Measurements from ENCODE around the gene INHBE.

The INHBE gene

DNA sequence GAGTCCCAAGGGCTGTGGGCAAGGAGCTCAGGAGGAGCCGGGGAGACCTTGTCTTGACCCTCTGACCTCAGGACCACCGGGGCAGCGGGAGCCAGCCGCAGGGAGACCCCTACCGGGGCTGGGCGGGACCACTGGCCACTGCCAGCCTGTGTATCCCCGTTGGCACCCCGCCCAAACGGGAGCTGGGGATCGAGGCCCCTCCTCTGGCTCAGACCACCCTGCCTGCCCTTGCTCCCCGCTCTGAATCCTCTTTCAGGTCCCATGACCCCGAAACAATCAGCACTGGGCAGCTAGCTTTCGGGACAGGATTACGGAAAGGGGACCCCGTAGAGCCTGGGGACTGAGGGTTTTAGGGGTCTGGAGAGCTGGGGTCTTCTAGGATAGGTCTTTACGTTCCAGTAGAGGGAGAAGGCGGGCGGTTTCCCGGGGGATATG is 5.8 kb downstream of the INHBE start:
- no peak for DNase-seq (ENCODE audit: low read depth, low spot score)

DNA sequence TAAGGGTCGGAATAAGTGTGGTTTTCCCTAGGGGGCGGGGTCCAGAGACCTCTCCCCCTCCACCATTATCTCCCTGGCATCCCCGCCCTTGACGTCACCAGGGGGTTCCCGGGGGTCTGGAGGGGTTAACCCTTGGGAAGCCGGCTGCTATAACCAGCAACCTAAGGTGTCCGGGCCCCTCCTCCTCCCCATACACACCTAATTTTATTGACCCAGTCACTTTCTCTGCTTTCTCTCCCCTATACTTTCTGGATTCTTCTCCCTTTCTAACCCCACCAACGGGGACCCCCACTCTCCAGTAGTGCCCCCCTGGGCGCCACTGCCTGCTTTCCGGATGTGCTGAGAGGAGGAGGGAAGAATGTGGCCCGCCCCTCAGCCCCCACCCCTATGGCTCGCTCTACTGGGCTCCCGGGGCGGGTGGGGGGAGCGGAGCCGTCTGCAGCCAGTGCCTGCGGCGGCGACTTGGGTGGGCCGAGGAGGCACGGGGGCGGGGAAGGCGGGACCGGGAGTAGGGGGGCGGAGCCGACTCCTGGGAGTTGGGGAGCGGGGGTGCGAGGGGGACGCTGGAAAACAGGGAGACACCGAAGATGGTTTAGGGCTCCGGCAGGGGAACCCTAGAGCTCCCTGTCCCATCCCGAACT is 6.3 kb downstream of the INHBE start:
- DNase-seq (ENCODE audit: low read depth, low spot score): no peak

DNA sequence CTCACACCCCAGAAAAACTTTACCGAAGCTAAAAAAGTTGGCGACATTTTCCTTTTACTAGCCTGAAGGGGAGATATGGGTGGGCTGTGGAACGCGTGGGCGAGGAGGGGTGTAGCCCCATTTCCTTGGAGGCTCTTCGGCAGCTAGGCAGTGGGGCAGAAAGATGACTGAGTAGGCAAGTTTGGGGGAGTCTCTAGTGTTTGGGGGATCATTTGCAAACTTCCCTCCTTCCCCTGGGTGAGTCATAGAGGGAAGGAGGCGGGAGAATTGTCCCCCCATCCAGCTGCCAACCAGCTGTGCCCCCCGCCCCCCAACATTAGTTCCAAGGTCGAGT is 6.8 kb downstream of the INHBE start:
- DNase-seq (ENCODE audit: low read depth, low spot score): no peak

DNA sequence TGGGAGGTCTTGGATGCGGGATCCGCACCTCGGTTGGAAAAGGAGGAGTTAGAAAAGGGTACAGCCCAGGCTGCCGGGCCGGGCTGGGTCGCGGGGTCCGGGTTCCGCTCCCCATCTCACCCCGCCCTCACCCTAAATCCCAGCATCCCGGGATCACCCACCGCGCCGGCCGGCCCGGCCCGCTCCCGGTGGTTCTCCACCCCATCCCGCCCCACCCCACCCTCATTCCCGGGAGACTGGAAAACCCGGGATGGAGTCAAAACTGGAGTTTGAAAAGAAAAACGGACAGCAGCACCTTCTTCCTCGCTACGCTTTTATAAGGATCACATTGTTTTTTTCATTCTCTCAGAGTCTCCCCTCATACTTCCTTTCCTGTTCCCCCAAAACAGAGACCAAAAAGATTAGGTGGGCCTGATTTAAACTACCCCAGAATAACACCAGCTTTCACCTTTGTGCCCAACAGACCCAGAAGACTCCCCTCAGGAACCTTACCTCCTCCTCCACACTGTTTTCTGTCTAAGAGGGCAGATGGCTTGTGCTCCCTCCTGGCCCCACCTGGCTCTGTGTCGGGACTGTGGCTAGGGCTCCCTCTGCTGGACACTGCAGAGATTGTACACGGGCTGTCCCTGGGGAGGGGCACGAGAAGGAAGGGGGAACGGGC is 7.3 kb downstream of the INHBE start:
- DNase-seq (ENCODE audit: low read depth, low spot score): peak; percentile 82

DNA sequence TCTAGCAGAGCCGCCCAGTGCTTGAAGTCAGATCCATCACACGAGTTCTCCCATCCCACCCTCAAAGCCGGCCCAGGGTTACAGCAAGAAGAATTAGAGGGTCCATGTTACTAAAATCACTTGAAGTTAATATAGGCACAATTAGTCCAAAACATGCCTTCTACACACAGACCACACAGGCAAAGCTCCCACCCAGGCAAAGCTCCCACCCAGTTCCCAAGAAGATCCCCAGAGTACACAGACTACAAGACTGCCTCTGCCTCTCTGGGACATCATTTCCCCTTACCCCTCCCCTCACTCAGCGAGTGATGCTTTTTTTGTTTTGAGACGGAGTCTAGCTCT is 7.8 kb downstream of the INHBE start:
- DNase-seq (ENCODE audit: low read depth, low spot score): no peak

DNA sequence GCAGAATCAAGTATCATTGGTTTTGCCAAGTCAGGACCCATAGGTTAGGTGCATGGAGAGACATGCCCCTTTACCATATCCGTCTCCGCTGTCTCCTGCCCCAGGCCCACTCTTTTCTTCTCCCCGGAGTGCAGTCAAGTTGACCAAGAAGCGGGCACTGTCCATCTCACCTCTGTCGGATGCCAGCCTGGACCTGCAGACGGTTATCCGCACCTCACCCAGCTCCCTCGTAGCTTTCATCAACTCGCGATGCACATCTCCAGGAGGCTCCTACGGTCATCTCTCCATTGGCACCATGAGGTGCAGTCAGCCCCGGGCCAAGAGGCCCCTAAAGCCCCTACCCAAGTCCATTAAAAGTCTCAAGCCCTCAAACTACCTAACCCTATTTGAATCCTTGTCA is 9.5 kb downstream of the INHBE start:
- no peak for DNase-seq (ENCODE audit: low read depth, low spot score)

DNA sequence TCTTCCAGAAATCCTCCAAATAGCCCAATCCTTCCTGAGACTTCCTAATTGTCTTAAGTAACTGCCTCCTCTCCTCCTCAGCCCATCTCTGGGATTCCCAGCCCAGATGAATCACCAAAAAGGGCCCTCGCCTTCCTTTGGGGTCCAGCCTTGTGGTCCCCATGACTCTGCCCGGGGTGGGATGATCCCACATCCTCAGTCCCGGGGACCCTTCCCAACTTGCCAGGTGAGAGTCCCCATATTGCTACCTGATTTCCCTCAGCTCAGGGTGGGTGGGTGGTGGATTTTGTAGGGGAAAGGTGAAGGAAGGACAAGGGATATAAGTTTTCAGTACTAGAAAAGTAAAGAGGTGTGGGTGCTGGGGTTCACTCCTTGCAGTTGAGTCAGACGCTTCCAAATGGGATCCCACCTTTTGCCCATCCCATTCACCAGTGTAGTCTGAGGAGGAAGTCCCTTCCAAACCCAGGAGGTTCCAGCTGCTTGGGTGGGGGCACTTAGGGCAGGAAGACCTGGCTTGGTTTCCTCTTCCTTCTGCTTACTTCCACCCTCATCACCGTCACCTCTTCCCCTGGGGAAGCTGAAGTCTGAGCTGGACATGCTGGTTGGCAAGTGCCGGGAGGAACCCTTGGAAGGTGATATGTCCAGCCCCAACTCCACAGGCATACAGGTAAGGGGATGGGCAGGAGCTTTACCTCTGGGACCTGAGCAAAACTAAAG is 10.1 kb downstream of the INHBE start:
- DNase-seq (ENCODE audit: low read depth, low spot score): no peak

DNA sequence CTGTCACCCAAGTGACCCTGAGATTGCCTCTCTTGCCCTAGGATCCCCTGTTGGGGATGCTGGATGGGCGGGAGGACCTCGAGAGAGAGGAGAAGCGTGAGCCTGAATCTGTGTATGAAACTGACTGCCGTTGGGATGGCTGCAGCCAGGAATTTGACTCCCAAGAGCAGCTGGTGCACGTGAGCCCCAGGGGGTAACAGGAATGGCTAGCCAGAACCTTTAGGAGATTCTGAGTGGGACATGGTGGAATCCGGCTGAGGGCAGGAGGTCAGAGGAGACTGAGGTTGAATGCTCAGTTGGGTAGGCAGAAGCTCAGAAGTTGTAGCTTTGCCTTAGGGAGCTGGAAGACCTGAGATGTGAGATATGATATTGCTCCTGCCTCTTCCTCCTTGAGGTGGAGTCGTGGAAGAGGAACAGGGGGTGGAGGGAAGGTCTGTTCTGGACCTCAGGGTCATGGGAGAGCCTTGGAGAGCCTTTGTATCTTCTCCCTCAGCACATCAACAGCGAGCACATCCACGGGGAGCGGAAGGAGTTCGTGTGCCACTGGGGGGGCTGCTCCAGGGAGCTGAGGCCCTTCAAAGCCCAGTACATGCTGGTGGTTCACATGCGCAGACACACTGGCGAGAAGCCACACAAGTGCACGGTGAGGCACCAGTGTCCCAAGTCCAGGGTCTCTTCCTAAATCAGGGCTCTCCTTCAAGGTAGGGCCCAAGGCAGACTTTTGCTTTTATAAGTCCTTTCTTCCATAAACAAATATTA is 10.8 kb downstream of the INHBE start:
- no peak for DNase-seq (ENCODE audit: low read depth, low spot score)

DNA sequence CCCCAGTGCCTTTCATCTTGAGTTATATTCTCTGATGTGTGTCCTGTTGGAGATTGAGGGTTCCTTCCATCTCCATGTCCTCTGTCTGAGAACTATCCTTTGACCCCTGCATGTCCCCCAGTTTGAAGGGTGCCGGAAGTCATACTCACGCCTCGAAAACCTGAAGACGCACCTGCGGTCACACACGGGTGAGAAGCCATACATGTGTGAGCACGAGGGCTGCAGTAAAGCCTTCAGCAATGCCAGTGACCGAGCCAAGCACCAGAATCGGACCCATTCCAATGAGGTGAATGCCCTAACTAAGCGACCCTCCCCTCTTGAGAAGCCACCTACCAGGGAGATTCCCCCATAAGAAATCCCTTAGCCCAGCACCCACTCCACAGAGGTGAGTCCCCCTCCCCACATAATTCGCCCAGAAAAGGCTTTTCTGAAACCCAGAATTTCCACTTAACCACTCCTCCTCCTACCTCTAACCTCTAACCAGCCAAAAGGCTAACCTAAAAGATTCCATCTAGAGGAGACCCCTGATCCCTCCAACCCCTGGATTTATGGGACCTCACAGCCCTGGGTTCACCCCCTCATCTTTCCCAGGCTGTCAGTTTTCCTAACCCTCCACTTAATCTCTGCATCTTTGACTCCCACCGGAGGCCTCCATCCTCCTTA is 12.2 kb downstream of the INHBE start:
- no peak for DNase-seq (ENCODE audit: low read depth, low spot score)

DNA sequence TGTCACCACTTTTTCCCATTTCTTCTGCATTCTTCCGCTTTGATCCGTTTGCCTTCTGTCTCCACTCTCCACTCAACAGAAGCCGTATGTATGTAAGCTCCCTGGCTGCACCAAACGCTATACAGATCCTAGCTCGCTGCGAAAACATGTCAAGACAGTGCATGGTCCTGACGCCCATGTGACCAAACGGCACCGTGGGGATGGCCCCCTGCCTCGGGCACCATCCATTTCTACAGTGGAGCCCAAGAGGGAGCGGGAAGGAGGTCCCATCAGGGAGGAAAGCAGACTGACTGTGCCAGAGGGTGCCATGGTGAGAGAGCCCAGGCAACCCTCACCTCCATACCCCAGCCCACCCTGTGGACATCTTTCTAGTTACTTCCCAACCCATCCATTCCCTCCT is 12.8 kb downstream of the INHBE start:
- no peak for DNase-seq (ENCODE audit: low read depth, low spot score)

DNA sequence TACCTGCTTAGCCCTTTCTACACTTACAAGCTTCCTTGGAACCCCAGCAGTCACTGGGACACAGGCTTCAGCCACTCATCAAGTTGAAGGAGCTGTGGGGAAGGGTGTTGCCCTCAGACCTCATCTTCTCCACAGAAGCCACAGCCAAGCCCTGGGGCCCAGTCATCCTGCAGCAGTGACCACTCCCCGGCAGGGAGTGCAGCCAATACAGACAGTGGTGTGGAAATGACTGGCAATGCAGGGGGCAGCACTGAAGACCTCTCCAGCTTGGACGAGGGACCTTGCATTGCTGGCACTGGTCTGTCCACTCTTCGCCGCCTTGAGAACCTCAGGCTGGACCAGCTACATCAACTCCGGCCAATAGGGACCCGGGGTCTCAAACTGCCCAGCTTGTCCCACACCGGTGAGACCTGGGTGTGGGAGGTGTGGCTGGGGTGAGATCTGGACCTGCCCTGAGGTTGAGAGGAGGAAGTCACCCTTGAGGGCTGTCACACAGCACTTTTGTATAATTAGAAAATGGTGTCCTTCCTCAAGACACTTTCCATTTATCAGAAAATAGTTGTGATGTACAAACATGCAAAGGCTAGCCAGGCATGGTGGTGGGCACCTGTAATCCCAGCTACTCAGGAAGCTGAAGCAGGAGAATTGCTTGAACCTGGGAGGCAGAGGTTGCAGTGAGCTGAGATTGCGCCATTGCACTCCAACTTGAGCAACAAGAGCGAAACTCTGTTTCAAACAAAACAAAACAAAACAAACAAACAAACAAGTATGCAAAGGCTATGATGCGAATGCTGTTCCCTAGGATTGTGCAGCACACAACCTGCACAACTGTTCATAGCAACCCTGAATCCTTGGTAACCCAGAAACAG is 14.4 kb downstream of the INHBE start:
- DNase-seq (ENCODE audit: low read depth, low spot score): no peak

DNA sequence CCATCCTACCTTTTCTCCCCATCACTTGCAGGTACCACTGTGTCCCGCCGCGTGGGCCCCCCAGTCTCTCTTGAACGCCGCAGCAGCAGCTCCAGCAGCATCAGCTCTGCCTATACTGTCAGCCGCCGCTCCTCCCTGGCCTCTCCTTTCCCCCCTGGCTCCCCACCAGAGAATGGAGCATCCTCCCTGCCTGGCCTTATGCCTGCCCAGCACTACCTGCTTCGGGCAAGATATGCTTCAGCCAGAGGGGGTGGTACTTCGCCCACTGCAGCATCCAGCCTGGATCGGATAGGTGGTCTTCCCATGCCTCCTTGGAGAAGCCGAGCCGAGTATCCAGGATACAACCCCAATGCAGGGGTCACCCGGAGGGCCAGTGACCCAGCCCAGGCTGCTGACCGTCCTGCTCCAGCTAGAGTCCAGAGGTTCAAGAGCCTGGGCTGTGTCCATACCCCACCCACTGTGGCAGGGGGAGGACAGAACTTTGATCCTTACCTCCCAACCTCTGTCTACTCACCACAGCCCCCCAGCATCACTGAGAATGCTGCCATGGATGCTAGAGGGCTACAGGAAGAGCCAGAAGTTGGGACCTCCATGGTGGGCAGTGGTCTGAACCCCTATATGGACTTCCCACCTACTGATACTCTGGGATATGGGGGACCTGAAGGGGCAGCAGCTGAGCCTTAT is 15.3 kb downstream of the INHBE start:
- no peak for DNase-seq (ENCODE audit: low read depth, low spot score)

DNA sequence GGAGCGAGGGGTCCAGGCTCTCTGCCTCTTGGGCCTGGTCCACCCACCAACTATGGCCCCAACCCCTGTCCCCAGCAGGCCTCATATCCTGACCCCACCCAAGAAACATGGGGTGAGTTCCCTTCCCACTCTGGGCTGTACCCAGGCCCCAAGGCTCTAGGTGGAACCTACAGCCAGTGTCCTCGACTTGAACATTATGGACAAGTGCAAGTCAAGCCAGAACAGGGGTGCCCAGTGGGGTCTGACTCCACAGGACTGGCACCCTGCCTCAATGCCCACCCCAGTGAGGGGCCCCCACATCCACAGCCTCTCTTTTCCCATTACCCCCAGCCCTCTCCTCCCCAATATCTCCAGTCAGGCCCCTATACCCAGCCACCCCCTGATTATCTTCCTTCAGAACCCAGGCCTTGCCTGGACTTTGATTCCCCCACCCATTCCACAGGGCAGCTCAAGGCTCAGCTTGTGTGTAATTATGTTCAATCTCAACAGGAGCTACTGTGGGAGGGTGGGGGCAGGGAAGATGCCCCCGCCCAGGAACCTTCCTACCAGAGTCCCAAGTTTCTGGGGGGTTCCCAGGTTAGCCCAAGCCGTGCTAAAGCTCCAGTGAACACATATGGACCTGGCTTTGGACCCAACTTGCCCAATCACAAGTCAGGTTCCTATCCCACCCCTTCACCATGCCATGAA is 16.0 kb downstream of the INHBE start:
- no peak for DNase-seq (ENCODE audit: low read depth, low spot score)

DNA sequence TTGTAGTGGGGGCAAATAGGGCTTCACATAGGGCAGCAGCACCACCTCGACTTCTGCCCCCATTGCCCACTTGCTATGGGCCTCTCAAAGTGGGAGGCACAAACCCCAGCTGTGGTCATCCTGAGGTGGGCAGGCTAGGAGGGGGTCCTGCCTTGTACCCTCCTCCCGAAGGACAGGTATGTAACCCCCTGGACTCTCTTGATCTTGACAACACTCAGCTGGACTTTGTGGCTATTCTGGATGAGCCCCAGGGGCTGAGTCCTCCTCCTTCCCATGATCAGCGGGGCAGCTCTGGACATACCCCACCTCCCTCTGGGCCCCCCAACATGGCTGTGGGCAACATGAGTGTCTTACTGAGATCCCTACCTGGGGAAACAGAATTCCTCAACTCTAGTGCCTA is 16.6 kb downstream of the INHBE start:
- DNase-seq (ENCODE audit: low read depth, low spot score): no peak

DNA sequence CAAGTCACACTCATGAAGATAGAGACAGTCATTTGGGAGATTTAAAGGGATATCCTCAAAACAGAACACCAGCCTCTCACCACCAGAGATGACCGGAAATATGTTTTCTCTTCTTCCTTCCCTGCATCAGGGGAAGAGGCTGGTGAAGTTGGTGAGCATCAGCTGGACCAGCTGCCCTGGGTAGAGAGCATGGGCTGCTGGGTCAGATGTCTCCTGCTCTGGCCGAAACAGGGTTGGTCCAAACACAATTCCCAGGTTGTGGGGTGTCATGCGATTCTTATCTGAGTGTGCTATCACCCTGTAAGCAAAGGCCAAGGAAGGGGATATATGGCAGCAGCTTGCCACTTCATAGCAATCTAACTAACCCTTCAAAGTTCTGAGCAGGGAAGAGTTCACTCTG is 17.3 kb downstream of the INHBE start:
- no peak for DNase-seq (ENCODE audit: low read depth, low spot score)

DNA sequence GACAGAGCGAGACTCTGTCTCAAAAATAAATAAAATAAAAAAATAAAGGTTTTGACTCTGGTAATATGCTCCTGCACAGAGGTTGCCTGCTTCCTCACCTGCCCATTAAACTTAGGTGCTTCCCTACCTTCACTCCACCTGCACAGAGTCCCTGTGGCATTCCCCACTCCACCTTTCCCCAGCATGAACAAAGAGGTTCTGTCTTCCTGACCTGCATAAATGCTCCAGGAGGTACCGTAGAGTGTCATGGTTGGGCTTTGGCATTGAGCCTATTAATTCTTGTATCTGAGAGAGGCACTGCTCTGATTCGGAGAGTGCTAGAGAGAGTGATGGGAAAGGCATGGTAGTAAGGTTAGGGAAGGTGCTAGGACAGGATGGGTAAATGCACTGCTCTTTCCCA is 18.3 kb downstream of the INHBE start:
- DNase-seq (ENCODE audit: low read depth, low spot score): no peak

DNA sequence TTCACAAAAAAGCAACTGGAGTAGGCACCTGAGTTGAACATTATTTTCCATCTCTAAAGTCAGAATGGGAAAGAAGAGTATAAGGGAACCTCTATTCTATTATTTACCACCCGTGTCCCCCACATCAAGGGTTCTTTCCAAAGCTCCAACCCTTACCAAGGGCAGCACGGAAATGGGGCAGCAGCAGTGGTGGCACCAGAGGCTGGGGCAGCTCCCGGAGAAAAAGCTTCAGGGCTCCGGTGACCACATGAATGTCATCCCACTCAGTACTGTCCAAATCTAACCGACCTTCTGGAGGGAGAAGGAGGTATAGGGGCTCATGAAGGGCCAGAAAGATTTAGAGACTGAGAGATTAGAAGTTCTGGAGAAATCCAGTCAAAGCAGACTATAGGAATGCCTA is 18.8 kb downstream of the INHBE start:
- no peak for DNase-seq (ENCODE audit: low read depth, low spot score)

DNA sequence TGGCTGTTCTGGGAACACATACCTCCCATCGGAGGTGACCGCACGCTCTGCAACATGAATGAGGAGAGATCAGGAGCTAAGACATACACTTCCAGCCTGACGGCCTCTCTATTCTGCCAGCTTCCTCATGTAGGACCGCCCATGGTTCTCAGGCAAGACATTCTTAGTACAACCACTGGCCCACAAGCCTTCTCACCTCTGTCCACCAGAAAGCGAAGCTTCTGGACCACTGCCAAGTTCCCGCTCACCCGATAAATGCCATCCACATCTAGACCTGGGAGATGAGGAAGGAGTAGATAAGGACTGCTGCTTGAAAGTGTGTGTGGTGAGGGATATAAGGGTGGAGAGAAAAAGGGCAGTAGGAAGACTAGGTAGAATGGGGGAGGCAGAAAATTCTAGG is 19.3 kb downstream of the INHBE start:
- DNase-seq (ENCODE audit: low read depth, low spot score): no peak

DNA sequence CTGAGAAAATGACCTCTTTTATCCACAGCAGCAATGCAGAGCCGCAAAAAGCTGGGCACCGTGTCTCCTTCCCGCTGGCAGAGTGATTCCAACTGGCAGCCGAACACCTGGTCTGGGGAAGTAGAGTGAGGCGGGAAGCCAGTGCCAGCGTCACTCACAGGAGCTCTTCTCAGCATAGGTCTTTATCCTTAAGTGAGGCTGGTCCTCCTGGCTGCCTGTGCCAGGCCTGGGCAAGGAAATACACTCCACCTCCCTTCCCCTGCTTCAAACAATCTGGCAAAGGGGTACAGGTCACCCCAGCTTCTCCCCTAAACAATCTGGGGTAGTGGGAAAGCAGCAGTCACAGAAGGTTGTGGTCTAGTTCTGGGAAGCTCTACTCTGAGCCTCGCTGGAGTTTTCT is 19.8 kb downstream of the INHBE start:
- DNase-seq (ENCODE audit: low read depth, low spot score): no peak

Measured in activated naive CD8-positive, alpha-beta T cell treated with anti-CD3 and anti-CD28 coated beads, Interleukin-2, amount 50 U/mL, for 16 hours (primary cell).